GM18511 (cell line): ENCODE measurements around the gene TOMM20.
"Not testable (repeated sequence)": the region's sequence is repeated elsewhere in the genome, so short reads cannot be mapped to it uniquely, and the experiment has no call there.

Source experiments
- ATAC-seq: cut with Tn5 transposase; IDR thresholded peaks from one replicate; pipeline ENCODE4 v1.9.1; 2021; ENCODE audit warnings: mild to moderate bottlenecking, moderate library complexity; ENCODE audit not compliant: unreplicated experiment

TOMM20 gene

GRCh38 chr1:235105051-235106043 lies 23.3 kb downstream of the TOMM20 start:
- ATAC-seq = peak; percentile 90

DNA sequence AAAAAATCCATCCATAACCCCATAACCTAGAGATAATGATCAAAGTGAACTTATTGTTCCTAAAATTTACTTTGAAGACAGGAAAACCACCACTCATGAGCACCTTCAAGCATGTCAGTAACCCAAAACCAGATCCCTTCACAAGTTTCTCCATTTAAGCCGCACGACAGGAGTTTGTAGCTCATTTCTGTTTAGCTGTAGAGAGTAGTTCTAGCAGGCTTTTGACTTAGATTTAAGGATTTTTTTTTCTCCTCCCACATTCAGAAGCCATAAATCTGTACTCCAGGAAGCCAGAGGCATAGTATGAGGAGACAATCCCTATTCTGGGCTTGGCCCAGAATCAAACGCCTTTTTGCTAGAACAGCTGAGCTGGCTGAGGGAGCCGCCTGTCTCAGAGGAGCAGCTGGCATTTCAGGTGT lies 25.6 kb downstream of the TOMM20 start:
- no peak for ATAC-seq

DNA sequence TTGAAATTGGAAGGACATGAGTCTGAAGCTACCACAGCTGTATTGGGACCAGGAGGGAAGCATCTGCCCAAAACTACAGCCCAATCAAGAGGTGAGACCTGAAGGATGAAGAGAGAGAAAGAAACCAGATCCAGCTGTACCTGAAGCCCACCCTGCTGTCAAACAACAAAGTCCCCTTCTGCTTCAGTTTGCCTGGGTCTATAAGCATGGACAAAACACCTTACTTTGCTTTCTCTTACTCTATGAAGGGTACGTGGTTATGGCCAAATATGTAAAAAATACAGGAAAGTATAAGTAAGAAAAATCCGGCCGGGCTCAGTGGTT lies 26.4 kb downstream of the TOMM20 start:
- no peak for ATAC-seq

DNA sequence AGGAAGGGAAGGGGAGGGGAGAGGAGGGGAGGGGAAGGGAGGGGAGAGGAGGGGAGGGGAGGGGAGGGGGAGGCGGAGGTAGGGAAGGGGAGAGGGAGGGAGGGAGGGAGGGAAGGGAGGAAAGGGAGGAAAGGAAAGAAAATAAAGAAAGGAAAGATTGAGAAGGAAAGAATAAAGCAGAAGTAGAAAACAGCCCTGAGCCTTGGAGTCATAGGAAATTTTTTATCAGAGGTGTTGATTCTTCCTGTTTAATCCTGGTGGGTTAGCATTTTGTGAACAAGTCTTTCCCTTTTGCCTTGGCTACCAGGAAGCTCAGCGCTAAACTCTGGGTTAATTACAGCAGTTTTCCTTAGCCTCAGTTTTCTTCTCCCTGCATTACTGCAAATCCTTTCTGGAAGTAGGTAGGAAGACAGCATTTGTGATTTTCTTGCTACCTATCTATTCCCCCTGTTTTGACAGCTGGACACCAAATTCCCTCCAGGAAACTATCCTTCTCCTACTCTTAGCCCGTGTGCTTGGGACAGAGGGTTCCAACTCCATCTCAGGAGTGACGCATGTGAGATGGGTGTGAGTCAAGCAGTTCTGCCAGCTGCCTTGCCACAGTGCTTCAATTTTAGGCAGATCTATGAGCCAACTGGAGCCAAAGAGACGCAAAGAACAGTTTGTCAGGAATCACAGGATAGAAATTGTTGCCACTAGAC lies 26.9 kb downstream of the TOMM20 start:
- ATAC-seq = no peak

GRCh38 chr1:235100194-235100772 lies 28.4 kb downstream of the TOMM20 start:
- no peak for ATAC-seq

GRCh38 chr1:235098991-235099390 lies 29.6 kb downstream of the TOMM20 start:
- no peak for ATAC-seq

DNA sequence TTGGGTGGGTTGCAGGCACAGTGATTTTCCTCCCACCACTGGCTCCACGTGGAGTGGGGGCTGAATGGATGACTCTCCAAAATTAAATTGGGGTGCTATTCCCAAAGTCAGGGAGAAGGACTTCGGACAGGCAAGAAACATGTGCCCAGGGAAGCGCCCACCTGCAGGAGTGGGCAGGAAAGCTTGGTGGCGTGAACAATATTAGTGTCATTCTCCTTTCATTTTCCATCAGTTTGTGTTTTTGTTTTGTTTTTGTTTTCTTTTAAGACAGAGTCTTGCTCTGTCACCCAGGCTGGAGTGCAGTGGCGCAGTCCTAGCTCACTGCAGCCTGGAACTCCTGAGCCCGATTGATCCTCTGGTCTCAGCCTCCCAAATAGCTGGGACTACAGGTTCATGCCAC lies 30.1 kb downstream of the TOMM20 start:
- no peak for ATAC-seq

DNA sequence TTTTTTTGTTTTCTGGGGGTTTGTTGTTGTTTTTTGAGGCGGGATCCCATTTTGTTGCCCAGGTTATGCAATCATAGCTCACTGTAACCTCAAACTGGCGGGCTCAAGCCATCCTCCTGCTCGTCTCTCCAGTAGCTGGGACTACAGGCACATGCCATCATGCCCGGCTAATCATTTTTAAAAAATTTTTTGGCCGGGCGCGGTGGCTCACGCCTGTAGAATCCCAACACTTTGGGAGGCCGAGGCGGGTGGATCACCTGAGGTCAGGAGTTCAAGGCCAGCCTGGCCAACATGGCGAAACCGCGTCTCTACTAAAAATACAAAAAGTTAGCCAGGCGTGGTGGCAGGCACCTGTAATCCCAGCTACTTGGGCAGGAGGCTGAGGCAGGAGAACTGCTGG lies 31.1 kb downstream of the TOMM20 start:
- not testable (repeated sequence) for ATAC-seq

GRCh38 chr1:235095938-235096562 lies 32.6 kb downstream of the TOMM20 start:
- no peak for ATAC-seq

GRCh38 chr1:235093696-235094592 lies 34.7 kb downstream of the TOMM20 start:
- ATAC-seq = peak; percentile 81

GRCh38 chr1:235093013-235093695 lies 35.5 kb downstream of the TOMM20 start:
- no peak for ATAC-seq

DNA sequence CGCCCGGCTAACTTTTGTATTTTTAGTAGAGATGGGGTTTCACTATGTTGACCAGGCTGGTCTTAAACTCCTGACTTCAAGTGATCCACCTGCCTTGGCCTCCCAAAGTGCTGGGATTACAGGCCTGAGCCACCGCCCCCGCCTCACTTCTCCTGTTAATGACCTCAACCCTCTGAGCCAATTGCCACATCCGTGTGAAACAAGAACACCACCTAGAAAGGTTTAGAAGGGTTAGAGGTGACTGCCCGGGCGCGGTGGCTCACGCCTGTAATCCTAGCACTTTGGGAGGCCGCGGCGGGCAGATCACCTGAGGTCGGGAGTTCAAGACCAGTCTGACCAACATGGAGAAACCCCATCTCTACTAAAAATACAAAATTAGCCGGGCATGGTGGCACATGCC lies 36.2 kb downstream of the TOMM20 start:
- ATAC-seq = not testable (repeated sequence)

GRCh38 chr1:235092045-235092406 lies 36.6 kb downstream of the TOMM20 start:
- not testable (repeated sequence) for ATAC-seq

DNA sequence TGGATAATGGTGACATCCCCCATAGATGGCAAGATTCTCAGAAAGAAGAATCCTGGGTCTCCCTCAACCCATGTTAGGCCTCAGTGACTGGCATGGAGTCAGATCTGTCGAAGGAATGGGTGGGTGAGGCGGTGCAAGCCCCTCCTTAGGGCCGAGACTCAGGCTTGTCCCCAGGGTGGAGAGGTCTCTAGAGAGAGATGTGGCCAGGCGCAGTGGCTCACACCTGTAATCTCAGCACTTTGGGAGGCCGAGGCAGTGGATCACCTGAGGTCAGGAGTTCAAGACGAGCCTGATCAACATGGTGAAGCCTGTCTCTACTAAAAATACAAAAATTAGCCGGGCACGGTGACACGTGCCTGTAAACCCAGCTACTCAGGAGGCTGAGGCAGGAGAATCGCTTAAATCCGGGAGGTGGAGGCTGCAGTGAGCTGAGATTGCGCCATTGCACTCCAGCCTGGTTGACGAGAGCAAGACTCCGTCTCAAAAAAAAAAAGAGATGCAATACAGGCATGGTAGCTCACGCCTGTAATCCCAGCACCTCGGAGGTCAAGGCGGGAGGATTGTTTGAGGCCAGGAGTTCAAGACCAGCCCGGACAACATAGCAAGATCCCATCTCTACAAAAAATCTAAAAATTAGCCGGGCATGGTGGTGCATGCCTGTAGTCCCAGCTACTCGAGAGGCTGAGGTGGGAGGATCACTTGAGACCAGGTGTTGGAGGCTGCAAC lies 37.2 kb downstream of the TOMM20 start:
- ATAC-seq = not testable (repeated sequence)

DNA sequence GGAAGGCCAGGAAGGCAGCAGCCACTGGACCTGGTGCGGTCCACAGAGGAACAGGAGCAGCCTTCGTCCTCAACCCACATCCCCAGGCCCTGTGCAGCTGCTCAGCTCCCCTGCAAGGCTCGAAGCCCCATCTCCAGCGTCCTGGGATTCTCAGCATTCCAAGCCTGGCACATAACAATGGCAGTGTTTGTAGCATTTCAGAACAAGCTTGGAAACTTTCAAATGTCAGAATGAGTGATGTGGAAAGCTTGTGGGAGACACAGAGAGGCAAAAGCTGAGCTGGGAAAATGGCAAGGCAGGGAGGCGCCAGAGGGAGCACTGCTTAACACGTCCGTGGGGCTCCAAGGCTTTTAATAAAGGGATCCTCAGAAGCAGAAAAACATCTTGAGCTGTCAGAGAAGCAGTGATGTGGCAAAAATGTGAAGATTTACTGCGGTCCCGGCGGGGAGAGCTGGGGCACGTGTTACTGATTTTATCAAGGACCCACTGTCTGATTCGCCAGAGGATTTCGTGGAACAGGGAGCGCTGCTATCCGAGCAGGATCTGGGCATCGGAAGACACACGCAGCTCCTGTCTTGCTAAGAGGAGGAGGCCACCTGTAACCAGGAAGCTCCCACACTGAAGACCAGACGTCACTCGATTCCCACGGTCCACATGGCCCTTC lies 38.1 kb downstream of the TOMM20 start:
- no peak for ATAC-seq

DNA sequence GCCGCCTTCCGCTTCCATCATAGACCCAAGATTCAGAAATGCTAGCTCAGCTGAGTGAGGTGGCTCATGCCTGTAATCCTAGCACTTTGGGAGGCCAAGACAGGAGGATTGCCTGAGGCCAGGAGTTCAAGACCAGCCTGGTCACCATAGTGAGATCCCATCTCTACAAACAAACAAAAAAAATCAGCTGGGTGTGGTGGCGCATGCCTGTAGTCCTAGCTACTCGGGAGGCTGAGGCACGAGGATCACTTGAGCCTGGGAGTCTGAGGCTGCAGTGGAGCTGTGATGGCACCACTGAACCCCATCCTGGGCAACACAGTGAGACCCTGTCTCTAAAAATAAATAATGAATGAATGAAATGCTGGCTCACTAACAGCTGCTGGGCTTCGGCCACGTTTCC lies 39.7 kb downstream of the TOMM20 start:
- ATAC-seq = no peak

GRCh38 chr1:235088430-235088829 lies 40.2 kb downstream of the TOMM20 start:
- no peak for ATAC-seq

DNA sequence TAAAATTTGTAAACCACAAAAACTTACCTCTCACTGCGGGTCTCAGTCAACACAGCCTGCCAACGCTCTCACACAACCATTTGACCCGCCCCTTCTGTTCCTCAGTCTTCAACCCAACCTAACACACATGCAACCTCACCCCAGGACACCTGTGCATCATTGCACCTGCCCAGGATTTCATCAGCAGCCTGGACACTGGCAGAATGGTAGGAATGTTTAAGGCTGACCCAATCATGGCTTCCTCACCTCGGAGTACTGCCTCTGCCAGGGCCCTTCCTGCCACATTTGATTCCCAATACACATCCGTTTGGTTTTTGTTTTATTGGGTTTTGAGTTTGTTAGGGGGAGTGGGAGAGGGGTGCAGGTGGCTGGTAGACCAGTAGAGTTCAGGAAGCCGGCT lies 40.7 kb downstream of the TOMM20 start:
- ATAC-seq = no peak
